ENCODE measurements around the gene NIPBL.
"Not testable (repeated sequence)": the region's sequence is repeated elsewhere in the genome, so short reads cannot be mapped to it uniquely, and the experiment has no call there.

Gene NIPBL

DNA sequence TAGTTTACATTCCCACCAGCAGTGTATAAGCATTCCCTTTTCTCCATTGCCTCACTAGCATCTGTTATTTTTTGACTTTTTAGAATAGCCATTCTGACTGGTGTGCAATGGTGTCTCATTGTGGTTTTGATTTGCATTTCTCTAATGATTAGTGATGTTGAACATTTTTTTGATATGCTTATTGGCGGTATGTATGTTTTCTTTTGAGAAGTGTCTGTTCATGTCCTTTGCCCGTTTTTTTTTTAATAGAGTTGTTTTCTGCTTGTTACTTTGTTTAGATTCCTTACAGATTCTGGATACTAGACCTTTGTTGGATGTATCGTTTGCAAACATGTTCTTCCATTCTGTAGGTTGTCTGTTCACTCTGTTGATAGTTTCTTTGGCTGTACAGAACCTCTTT, 25.3 kb downstream of the NIPBL start:
- no peak for DNase-seq (ENCODE audit: low spot score in 2 of 2)
- Histone ChIP-seq H3K4me1 (no peaks in the 10 kb centered on the region), H3K36me3 (replicated peaks) (no peaks in the 10 kb centered on the region), H3K9me3 (0 out of 2 replicates have a peak, but pooled peaks cover 2% of the 10 kb centered on the region), H3K27me3 (ENCODE audit: low read depth) (no peaks in the 10 kb centered on the region), H3K4me3 (no peak overlapping the region)
- in situ Hi-C loops (cut with MboI; ENCODE audit: low sequenced_read_pairs): no loop called here

GRCh38 chr5:36902353-36902752, 25.8 kb downstream of the NIPBL start:
- H3K36me3 ChIP-seq (replicated peaks): no peaks in the 10 kb centered on the region
- no peaks in the 10 kb centered on the region for H3K27me3 ChIP-seq (ENCODE audit: low read depth)
- H3K4me1 ChIP-seq: no peaks in the 10 kb centered on the region
- no peak overlapping the region for H3K4me3 ChIP-seq
- in situ Hi-C loops (cut with MboI; ENCODE audit: low sequenced_read_pairs): no loop called here
- 0 out of 2 replicates have a peak, but pooled peaks cover 2% of the 10 kb centered on the region for H3K9me3 ChIP-seq
- no peak for DNase-seq (ENCODE audit: low spot score in 2 of 2)

DNA sequence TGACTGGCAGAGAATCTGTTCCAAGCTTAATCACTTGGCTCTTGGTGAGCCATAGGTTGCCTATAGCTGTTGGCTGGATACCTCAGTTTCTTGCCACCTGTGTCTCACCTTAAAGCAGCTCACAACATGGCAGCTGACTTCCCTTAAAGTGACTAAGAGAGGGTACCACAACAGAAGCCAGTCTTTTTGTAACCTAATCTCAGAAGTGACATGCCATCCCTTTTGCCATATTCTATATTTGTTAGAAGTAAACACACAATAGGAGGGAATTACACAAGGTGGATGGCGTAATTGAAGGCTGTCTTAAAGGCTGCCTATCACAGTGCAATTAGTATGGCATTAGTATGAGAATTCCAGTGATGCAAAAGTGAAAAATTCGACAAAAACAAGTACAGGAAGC, 28.1 kb downstream of the NIPBL start:
- in situ Hi-C loops (cut with MboI; ENCODE audit: low sequenced_read_pairs): no loop called here
- Histone ChIP-seq H3K4me3 (no peak overlapping the region), H3K36me3 (replicated peaks) (no peaks in the 10 kb centered on the region), H3K27me3 (ENCODE audit: low read depth) (no peaks in the 10 kb centered on the region), H3K9me3 (0 out of 2 replicates have a peak, but pooled peaks cover 2% of the 10 kb centered on the region), H3K4me1 (no peaks in the 10 kb centered on the region)
- no peak for DNase-seq (ENCODE audit: low spot score in 2 of 2)

DNA sequence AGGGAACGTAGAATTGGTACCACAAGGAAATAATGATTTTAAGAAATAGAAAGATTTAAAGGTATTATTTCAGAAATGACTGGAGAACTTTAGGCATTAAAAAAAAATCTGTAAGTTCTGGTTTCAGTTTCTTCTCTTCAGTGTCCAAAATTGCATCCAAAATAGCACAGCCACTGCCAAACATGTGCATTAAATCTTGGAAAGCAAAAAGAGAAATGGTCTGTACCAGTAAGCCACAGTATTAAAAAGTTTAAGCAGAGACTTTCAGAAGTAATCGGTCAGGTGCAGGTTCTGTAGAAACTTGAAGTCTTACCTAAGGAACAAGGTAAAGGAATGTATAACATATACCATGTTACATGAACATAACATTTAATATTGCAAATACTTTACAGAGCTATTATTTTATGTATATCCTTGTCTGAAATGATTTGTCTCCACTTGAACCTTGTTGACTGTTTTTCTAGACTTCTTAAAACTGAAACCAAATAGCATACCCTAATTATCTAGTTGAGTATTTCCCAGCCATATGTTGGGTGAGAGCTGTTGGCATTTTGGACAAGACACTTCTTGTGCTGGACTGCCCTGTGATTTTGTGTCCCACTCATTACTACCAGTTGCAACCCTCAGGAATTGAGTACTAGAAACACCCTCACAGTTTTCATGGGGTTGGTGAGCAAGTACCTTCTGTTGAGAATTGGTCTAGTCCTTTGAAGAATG, 32.1 kb downstream of the NIPBL start:
- Histone ChIP-seq H3K27me3 (ENCODE audit: low read depth) (no peaks in the 10 kb centered on the region), H3K4me3 (no peak overlapping the region), H3K9me3 (no peaks in the 10 kb centered on the region), H3K4me1 (no peaks in the 10 kb centered on the region), H3K36me3 (replicated peaks) (no peaks in the 10 kb centered on the region)
- no peak for DNase-seq (ENCODE audit: low spot score in 2 of 2)
- in situ Hi-C loops (cut with MboI; ENCODE audit: low sequenced_read_pairs): no loop called here

DNA sequence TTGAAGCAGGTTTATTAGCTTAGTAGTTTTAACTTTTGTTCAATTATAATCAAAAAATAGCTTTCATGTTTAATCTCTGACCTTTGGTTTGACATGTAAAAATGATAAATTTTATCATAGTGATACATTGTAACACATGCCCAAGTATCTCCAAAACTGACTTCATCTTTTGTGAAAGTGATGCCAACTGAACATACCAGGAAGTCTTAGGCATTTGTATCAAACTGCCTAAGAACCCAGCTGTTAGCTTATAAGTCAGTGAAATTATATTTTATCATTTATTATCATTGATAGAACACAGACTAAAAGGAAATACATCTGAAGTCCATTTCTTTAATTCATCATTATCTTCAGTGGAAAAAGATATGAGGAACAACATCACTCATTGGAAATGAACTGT, 39.1 kb downstream of the NIPBL start:
- Histone ChIP-seq H3K9me3 (no peaks in the 10 kb centered on the region), H3K4me3 (no peak overlapping the region), H3K27me3 (ENCODE audit: low read depth) (no peaks in the 10 kb centered on the region), H3K4me1 (peaks cover 9% of the 10 kb centered on the region), H3K36me3 (replicated peaks) (no peaks in the 10 kb centered on the region)
- in situ Hi-C loops (cut with MboI; ENCODE audit: low sequenced_read_pairs): no loop called here
- DNase-seq (ENCODE audit: low spot score in 2 of 2): no peak

GRCh38 chr5:36916614-36917013, 40.0 kb downstream of the NIPBL start:
- DNase-seq (ENCODE audit: low spot score in 2 of 2); H3K36me3 ChIP-seq (replicated peaks); H3K27me3 ChIP-seq (ENCODE audit: low read depth); H3K4me3 ChIP-seq; H3K4me1 ChIP-seq; in situ Hi-C loops (cut with MboI; ENCODE audit: low sequenced_read_pairs); H3K9me3 ChIP-seq: not testable (repeated sequence)

DNA sequence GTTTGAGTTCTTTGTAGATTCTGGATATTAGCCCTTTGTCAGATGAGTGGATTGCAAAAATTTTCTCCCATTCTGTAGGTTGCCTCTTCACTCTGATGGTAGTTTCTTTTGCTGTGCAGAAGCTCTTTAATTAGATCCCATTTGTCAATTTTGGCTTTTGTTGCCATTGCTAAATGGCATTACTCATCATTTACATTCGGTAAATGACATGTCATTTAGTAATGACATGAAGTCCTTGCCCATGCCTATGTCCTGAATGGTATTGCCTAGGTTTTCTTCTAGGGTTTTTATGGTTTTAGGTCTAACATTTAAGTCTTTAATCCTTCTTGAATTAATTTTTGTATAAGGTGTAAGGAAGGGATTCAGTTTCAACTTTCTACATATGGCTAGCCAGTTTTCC, 40.8 kb downstream of the NIPBL start:
- H3K9me3 ChIP-seq; H3K4me1 ChIP-seq; H3K4me3 ChIP-seq; in situ Hi-C loops (cut with MboI; ENCODE audit: low sequenced_read_pairs); H3K36me3 ChIP-seq (replicated peaks); H3K27me3 ChIP-seq (ENCODE audit: low read depth); DNase-seq (ENCODE audit: low spot score in 2 of 2): not testable (repeated sequence)

GRCh38 chr5:36919238-36919637, 42.7 kb downstream of the NIPBL start:
- H3K4me3 ChIP-seq: no peak overlapping the region
- no peaks in the 10 kb centered on the region for H3K9me3 ChIP-seq
- H3K27me3 ChIP-seq (ENCODE audit: low read depth): no peaks in the 10 kb centered on the region
- in situ Hi-C loops (cut with MboI; ENCODE audit: low sequenced_read_pairs): no loop called here
- DNase-seq (ENCODE audit: low spot score in 2 of 2): peak in 1 of 2 experiments; percentile 17
- no peaks in the 10 kb centered on the region for H3K36me3 ChIP-seq (replicated peaks)
- peaks cover 9% of the 10 kb centered on the region for H3K4me1 ChIP-seq

GRCh38 chr5:36919650-36920049, 43.1 kb downstream of the NIPBL start:
- H3K9me3 ChIP-seq: no peaks in the 10 kb centered on the region
- in situ Hi-C loops (cut with MboI; ENCODE audit: low sequenced_read_pairs): no loop called here
- DNase-seq (ENCODE audit: low spot score in 2 of 2): no peak
- peaks cover 12% of the 10 kb centered on the region for H3K4me1 ChIP-seq
- no peaks in the 10 kb centered on the region for H3K27me3 ChIP-seq (ENCODE audit: low read depth)
- no peaks in the 10 kb centered on the region for H3K36me3 ChIP-seq (replicated peaks)
- H3K4me3 ChIP-seq: no peak overlapping the region

DNA sequence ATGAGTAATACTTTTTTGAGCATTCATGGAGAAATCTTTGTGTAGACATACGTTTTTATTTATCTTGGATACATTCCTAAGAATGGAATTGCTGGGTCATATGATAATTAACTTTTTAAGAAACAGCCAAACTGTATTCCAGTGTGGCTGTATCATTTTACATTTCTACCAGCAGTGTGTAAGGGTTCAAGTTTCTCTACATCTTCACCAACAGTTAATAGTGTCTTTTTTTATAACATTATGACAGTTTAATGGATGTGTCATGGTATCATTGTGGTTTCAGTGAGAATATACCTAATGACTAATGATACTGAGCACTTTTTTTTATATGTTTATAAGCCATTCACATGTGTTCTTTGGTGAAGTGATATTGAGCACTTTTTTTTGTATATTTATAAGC, 52.4 kb downstream of the NIPBL start:
- H3K9me3 ChIP-seq: no peaks in the 10 kb centered on the region
- in situ Hi-C loops (cut with MboI; ENCODE audit: low sequenced_read_pairs): no loop called here
- peaks cover 4% of the 10 kb centered on the region for H3K4me1 ChIP-seq
- H3K4me3 ChIP-seq: no peak overlapping the region
- H3K27me3 ChIP-seq (ENCODE audit: low read depth): no peaks in the 10 kb centered on the region
- no peak for DNase-seq (ENCODE audit: low spot score in 2 of 2)
- H3K36me3 ChIP-seq (replicated peaks): no peaks in the 10 kb centered on the region

- in situ Hi-C loops (cut with MboI; ENCODE audit: low sequenced_read_pairs): no loop called here
- Histone ChIP-seq H3K4me1 (peaks cover 3% of the 10 kb centered on the region; the same call in 1 of the 2 replicates), H3K9me3 (no peaks in the 10 kb centered on the region), H3K4me3 (no peak overlapping the region), H3K36me3 (replicated peaks) (no peaks in the 10 kb centered on the region), H3K27me3 (ENCODE audit: low read depth) (no peaks in the 10 kb centered on the region)
- DNase-seq (ENCODE audit: low spot score in 2 of 2): no peak
Measured at GRCh38 chr5:36929438-36929837, 52.9 kb downstream of the NIPBL start.

DNA sequence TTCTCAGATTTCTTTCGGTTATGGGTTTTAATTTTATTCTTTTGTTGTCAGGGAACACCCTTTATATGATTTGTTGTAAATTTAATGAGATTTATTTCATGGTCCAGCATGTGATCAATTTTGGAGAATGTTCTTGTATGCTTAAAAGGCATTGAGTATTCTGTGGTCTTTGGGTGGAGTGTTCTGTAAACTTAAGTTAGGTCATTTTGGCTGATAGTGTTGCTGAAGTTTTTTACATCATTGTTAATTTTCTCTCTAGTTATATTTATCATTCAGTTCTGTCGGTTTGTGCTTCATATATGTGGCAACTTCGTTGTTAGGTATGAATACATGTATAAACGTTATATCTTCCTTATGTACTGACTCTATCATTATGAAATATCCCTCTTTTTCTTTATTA, 55.5 kb downstream of the NIPBL start:
- no peak for DNase-seq (ENCODE audit: low spot score in 2 of 2)
- Histone ChIP-seq H3K4me3 (no peak overlapping the region), H3K9me3 (no peaks in the 10 kb centered on the region), H3K4me1 (no peaks in the 10 kb centered on the region), H3K36me3 (replicated peaks) (no peaks in the 10 kb centered on the region), H3K27me3 (ENCODE audit: low read depth) (no peaks in the 10 kb centered on the region)
- in situ Hi-C loops (cut with MboI; ENCODE audit: low sequenced_read_pairs): no loop called here

GRCh38 chr5:36932699-36933098, 56.1 kb downstream of the NIPBL start:
- no peak for DNase-seq (ENCODE audit: low spot score in 2 of 2)
- in situ Hi-C loops (cut with MboI; ENCODE audit: low sequenced_read_pairs): no loop called here
- H3K4me1 ChIP-seq: no peaks in the 10 kb centered on the region; the same call in 1 of the 2 replicates
- H3K27me3 ChIP-seq (ENCODE audit: low read depth): no peaks in the 10 kb centered on the region
- H3K36me3 ChIP-seq (replicated peaks): no peaks in the 10 kb centered on the region
- H3K9me3 ChIP-seq: no peaks in the 10 kb centered on the region
- H3K4me3 ChIP-seq: no peak overlapping the region

GRCh38 chr5:36934740-36935356, 58.3 kb downstream of the NIPBL start:
- Histone ChIP-seq H3K27me3 (ENCODE audit: low read depth) (no peaks in the 10 kb centered on the region), H3K4me1 (peaks cover 5% of the 10 kb centered on the region), H3K4me3 (no peak overlapping the region), H3K36me3 (replicated peaks) (no peaks in the 10 kb centered on the region), H3K9me3 (no peaks in the 10 kb centered on the region)
- no peak for DNase-seq (ENCODE audit: low spot score in 2 of 2)
- in situ Hi-C loops (cut with MboI; ENCODE audit: low sequenced_read_pairs): no loop called here
